ENCODE data around the gene TMEM91.

TMEM91 gene

GRCh38 chr19:41420101-41420880, 44.0 kb downstream of the TMEM91 start:
- Histone ChIP-seq H3K27ac (no peak overlapping the region), H3K36me3 (ENCODE audit: insufficient read depth) (no peaks in the 10 kb centered on the region; the same call in 1 of the 2 replicates), H3K79me2 (ENCODE audit: insufficient read depth, low read depth) (no peaks in the 10 kb centered on the region), H2AFZ (ENCODE audit: low read depth) (no peak overlapping the region), H4K20me1 (ENCODE audit: insufficient read depth) (no peaks in the 10 kb centered on the region), H3K4me3 (IDR thresholded peaks at IDR 0.05; ENCODE audit: insufficient read depth, low read depth, low read length) (no peak overlapping the region), H3K9ac (no peak overlapping the region), H3K27me3 (ENCODE audit: insufficient read depth, low read depth) (no peaks in the 10 kb centered on the region), H3K4me1 (ENCODE audit: low read depth, poor library complexity, severe bottlenecking) (no peaks in the 10 kb centered on the region), H3K4me2 (no peak overlapping the region)
- TF ChIP-seq CTCF (conservative IDR thresholded peaks at IDR 0.05; ENCODE audit: low read depth, low read length): no peak

- Histone ChIP-seq H3K9ac (no peak overlapping the region), H3K36me3 (ENCODE audit: insufficient read depth) (no peaks in the 10 kb centered on the region; the same call in 1 of the 2 replicates), H3K27ac (no peak overlapping the region), H3K4me2 (no peak overlapping the region), H3K27me3 (ENCODE audit: insufficient read depth, low read depth) (no peaks in the 10 kb centered on the region), H2AFZ (ENCODE audit: low read depth) (no peak overlapping the region), H3K4me1 (ENCODE audit: low read depth, poor library complexity, severe bottlenecking) (no peaks in the 10 kb centered on the region), H3K79me2 (ENCODE audit: insufficient read depth, low read depth) (no peaks in the 10 kb centered on the region), H3K4me3 (IDR thresholded peaks at IDR 0.05; ENCODE audit: insufficient read depth, low read depth, low read length) (no peak overlapping the region), H4K20me1 (ENCODE audit: insufficient read depth) (no peaks in the 10 kb centered on the region)
- TF ChIP-seq CTCF (conservative IDR thresholded peaks at IDR 0.05; ENCODE audit: low read depth, low read length): no peak
Measured at GRCh38 chr19:41421314-41421713, 45.0 kb downstream of the TMEM91 start.

DNA sequence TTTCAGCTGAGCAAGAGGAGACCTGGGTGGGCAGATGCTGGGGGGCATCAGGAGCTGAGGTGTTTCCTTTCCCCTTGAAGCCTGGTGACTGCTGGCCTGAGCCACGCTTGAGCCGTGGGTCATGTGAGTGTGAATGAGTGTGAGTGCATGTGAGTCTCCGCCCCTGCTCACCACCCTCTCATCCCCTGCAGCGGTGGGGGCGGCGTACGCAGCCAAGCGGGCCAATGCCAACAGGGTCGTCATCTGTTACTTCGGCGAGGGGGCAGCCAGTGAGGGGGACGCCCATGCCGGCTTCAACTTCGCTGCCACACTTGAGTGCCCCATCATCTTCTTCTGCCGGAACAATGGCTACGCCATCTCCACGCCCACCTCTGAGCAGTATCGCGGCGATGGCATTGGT, 45.6 kb downstream of the TMEM91 start:
- Histone ChIP-seq H3K79me2 (ENCODE audit: insufficient read depth, low read depth) (no peaks in the 10 kb centered on the region), H2AFZ (ENCODE audit: low read depth) (no peak overlapping the region), H3K4me3 (IDR thresholded peaks at IDR 0.05; ENCODE audit: insufficient read depth, low read depth, low read length) (no peak overlapping the region), H3K27ac (no peak overlapping the region), H3K27me3 (ENCODE audit: insufficient read depth, low read depth) (no peaks in the 10 kb centered on the region), H3K36me3 (ENCODE audit: insufficient read depth) (no peaks in the 10 kb centered on the region; the same call in 1 of the 2 replicates), H3K4me1 (ENCODE audit: low read depth, poor library complexity, severe bottlenecking) (no peaks in the 10 kb centered on the region), H3K4me2 (no peak overlapping the region), H3K9ac (no peak overlapping the region), H4K20me1 (ENCODE audit: insufficient read depth) (no peaks in the 10 kb centered on the region)
- no peak for TF ChIP-seq CTCF (conservative IDR thresholded peaks at IDR 0.05; ENCODE audit: low read depth, low read length)

GRCh38 chr19:41422456-41422855, 46.1 kb downstream of the TMEM91 start:
- no peak overlapping the region for H3K9ac ChIP-seq
- no peak overlapping the region for H3K4me2 ChIP-seq
- no peak for TF ChIP-seq CTCF (conservative IDR thresholded peaks at IDR 0.05; ENCODE audit: low read depth, low read length)
- H4K20me1 ChIP-seq (ENCODE audit: insufficient read depth): no peaks in the 10 kb centered on the region
- H3K36me3 ChIP-seq (ENCODE audit: insufficient read depth): no peaks in the 10 kb centered on the region; the same call in 1 of the 2 replicates
- no peak overlapping the region for H2AFZ ChIP-seq (ENCODE audit: low read depth)
- no peak overlapping the region for H3K27ac ChIP-seq
- no peaks in the 10 kb centered on the region for H3K4me1 ChIP-seq (ENCODE audit: low read depth, poor library complexity, severe bottlenecking)
- H3K27me3 ChIP-seq (ENCODE audit: insufficient read depth, low read depth): no peaks in the 10 kb centered on the region
- H3K79me2 ChIP-seq (ENCODE audit: insufficient read depth, low read depth): no peaks in the 10 kb centered on the region
- H3K4me3 ChIP-seq (IDR thresholded peaks at IDR 0.05; ENCODE audit: insufficient read depth, low read depth, low read length): no peak overlapping the region

Measured in KMS-11 (cell line).